ENCODE results near the gene TPST2. TPM values are rescaled to one million over a fixed set of nuclear protein-coding genes. Genes with fewer than 3 reads are reported as not detected.
A peak's percentile ranks its signal among the peaks of the same experiment; 100 is the strongest.

The TPST2 gene
- total and polyA plus RNA-seq, 9 of the 15 experiments (the other 6 are each of a cell fraction or from before 2014, with no cell fraction given) = 14.2 to 123 (median 60.1) TPM

GRCh38 chr22:26541167-26541819, 48.6 kb downstream of the TPST2 start:
- Histone ChIP-seq H3K79me2 (ENCODE audit: control insufficient read depth, insufficient read depth, low read length) (peaks cover 65% of the 10 kb centered on the region), H3K9ac (ENCODE audit: insufficient read depth in 1 of 2, low read depth in 2 of 2, low read length in 2 of 2) (no peak overlapping the region), H3K4me2 (ENCODE audit: insufficient read depth, low read length) (no peak overlapping the region), H3K4me1 (replicated peaks in 1 of 2; ENCODE audit: control insufficient read depth in 2 of 2, insufficient read depth in 2 of 2, low read length in 2 of 2) (peaks cover 0 to 10% of the 10 kb centered on the region in 2 experiments; a peak in 2 of 5 replicates), H3K9me3 (replicated peaks; ENCODE audit: control insufficient read depth, insufficient read depth, low read depth, low read length) (no peaks in the 10 kb centered on the region), H4K20me1 (replicated peaks; ENCODE audit: control insufficient read depth, insufficient read depth, low read length) (no peaks in the 10 kb centered on the region; the same call in 1 of the 2 replicates), H3K4me3 (no peak overlapping the region), H3K36me3 (ENCODE audit: control insufficient read depth, insufficient read depth, low read length) (peaks cover 94% of the 10 kb centered on the region; the same call in 2 of the 3 replicates), H3K27me3 (ENCODE audit: control insufficient read depth in 2 of 2, insufficient read depth in 2 of 2, low read length in 2 of 2) (no peaks in the 10 kb centered on the region), H3K9me1 (ENCODE audit: control insufficient read depth, insufficient read depth, low read length) (no peaks in the 10 kb centered on the region), H2AFZ (ENCODE audit: low read depth, low read length) (no peak overlapping the region), H3K27ac (ENCODE audit: extremely low read depth, low read depth, low read length) (no peak overlapping the region)
- POLR2A ChIA-PET = interaction anchor here (0.7 to 1.1 kb wide), 2 partner anchors 13 to 14 kb away, joined by 3 to 4 read pairs; no protein-coding TSS in a partner anchor
- ATAC-seq = no peak
- intact Hi-C loops (cut with micrococcal nuclease) (no loop called here), in situ Hi-C loops (cut with MboI) (no loop called here)
- no peak for TF ChIP-seq ZNF282 (CRISPR knock-in tag; IDR thresholded peaks at IDR 0.05)
- TF ChIP-seq RAD21 (CRISPR knock-in tag; conservative IDR thresholded peaks at IDR 0.05 in 1 of 2, IDR thresholded peaks at IDR 0.05 in 1 of 2) = no peak
- TF ChIP-seq POLR2B (IDR thresholded peaks at IDR 0.05; ENCODE audit: low read depth, partially characterized antibody) = no peak
- TF ChIP-seq POLR2G (IDR thresholded peaks at IDR 0.05; ENCODE audit: low read depth, low read length) = peak; percentile 54; the same call in 1 of the 2 replicates
- peak; percentile 81 for TF ChIP-seq ZBTB33 (CRISPR knock-in tag; IDR thresholded peaks at IDR 0.05)
- TF ChIP-seq RBM22 (IDR thresholded peaks at IDR 0.05; ENCODE audit: low read depth, low read length, poor library complexity, severe bottlenecking) = peak; percentile 45
- WGBS (ENCODE audit: insufficient coverage, low coverage, missing lambda C conversion rate) = 96% methylated on average over 19 of the region's 47 CpGs
- DNase-seq (ENCODE audit: extremely low read depth in 1 of 4, low spot score in 3 of 4) = no peak
- FAIRE-seq = no peak
- CTCF ChIA-PET (ENCODE audit: low intra/inter-chr PET ratio) = no interaction called here
- no TSS peak for BruUV-seq (replicated peaks)
